HG03045 (cell line): Measurements from ENCODE around the gene KCTD11.

ENCODE experiments used
- ATAC-seq: cut with Tn5 transposase; IDR thresholded peaks from one replicate; pipeline ENCODE4 v1.9.1; 2021; ENCODE audit warnings: mild to moderate bottlenecking, moderate library complexity; ENCODE audit not compliant: unreplicated experiment

KCTD11 gene

DNA sequence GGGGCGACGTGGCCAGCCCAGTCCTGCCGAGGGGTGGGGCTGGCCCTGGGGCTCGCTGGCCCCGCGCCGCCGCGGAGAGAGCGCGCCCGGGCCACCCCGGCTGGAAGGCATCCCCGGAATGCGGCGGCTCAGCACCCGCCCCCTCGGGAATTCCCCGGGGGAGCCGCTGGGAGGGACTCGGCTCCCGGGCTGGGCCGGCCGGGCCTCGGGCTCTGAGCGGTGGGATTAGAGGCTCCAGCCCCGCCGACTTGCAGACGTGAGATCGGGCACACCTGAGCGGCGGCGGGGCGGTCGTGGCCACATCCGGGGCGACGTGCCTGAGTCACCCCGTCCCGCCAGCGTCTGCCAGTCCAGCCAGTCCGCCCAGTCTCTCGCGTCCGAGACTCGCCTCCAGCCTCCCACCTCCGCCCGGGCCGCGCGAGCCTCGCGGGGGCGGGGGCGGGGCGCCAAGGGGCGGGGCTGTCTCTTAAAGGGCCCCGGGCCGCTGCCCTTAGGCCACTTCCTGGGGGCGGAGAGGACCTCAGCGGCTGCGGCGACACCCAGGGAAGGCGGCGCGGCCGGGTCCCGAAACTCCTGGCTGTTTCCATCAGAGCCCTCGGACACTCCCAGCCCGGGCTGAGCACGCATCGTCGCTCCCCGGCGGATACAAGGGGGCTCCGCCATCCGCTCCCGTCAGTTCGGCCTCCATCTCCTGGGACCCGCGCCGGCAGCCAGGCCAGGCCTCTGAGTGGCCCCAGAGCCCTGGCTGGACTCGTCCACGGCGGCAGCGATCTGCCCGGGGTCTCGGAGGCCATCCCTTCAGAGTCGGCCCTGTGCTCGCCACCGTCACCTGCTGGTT is at the start of gene KCTD11:
Gene KCTD11 (plus strand): TSS at position 498 of the 838 bp plus-strand sequence.
- ATAC-seq = peak; percentile 56

DNA sequence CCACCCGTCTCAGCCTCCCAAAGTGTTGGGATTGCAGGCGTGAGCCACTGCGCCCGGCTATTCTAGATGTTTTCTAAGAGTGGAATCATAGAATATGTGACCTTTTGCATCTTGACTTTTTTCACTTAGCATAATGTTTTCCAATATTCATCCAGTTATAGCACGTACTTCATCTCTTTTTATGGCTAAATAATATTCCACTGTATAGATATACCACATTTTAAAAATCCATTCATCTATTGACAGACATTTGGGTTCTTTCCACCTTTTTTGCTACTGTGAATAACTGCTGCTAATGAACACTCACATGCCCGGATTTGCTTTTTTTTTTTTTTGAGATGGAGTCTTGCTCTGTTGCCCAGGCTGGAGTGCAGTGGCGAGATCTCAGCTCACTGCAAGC is 47.8 kb upstream of the KCTD11 start:
- ATAC-seq = no peak

DNA sequence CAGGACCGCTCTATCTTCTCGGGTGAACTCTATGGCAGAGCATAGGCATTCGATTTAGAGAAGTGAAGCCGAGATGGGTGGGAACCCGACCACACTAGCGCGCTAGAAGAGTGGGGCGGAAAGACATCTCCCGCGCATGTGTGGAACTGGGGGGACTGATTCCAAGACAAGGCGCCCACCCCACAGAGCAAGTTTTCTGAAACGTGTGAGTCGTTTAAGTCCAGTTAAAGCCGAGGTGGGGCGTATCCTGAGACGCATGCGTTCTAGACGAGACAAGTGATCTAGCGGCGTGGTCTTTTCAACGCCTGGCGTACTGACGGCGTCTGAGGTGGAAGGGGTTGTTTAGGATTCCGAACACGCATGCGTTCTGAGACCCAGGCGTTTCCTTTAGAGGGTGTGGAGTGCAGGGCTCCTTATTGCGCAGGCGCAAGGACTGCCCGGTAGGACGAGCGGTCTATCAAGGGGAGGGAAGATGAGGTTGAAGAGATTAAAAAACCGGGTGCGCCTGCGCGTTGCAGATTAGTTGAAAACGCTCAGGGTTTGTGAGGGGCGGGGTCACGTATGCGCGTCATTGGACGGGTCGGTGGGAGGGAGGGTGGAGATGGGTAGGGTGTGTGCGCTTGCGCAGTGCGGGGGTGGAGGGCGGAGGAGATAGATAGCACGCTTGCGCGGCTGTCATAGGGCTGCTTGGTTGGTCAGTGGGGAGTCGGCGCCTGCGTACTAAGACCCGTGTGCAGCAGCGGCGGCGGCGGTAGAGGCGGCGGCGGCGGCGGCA is 44.9 kb upstream of the KCTD11 start, which contains the start of gene EIF5A:
Gene EIF5A (plus strand): TSS at position 718 of the 775 bp plus-strand sequence. CDS start 2,008 bp downstream, outside the sequence.
- ATAC-seq = peak; percentile 64

DNA sequence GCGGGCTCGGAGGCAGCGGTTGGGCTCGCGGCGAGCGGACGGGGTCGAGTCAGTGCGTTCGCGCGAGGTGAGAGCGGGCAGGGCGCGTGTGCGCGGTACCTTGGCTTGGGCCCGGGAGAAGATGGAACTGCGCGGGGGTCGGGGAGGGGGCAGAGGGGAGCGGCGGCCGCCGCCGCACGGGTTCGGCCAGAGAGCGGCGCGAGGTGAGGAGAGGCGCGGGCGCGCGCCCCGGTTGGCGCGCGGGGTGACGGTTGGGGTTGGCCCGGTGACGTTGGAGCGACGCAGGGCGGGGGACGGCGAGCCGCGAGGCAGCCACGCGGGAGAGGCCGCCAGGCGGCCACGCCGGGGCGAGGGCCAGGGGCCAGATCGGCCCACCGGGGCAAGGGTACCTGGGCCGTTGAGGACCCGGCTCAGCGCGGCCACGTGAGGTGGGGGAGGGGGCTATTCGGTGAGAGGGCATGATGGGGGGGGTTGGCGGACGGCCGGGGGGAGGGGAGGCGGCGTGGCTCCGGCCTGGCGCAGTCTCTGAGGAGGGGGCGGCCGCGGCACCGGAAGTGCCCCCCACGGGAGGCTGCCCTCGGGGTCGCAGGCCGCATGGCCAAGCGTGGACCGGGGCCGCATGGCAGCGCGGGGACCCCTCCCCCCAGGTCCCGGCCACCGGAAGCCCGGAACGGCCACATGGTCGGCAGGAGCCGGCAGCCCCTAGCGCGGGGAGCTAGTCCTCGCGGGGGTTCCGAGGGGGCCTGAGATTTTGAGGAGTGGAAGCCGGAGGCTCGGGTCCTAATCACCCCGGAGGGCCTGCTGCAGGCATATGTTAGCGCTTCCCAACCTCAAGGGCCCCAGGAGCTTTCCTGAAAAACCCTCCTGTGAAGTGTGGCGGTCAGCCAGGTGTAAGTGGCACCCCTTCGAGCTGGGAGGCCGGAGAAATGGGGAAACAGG is 44.0 kb upstream of the KCTD11 start:
- peak; percentile 6 for ATAC-seq

DNA sequence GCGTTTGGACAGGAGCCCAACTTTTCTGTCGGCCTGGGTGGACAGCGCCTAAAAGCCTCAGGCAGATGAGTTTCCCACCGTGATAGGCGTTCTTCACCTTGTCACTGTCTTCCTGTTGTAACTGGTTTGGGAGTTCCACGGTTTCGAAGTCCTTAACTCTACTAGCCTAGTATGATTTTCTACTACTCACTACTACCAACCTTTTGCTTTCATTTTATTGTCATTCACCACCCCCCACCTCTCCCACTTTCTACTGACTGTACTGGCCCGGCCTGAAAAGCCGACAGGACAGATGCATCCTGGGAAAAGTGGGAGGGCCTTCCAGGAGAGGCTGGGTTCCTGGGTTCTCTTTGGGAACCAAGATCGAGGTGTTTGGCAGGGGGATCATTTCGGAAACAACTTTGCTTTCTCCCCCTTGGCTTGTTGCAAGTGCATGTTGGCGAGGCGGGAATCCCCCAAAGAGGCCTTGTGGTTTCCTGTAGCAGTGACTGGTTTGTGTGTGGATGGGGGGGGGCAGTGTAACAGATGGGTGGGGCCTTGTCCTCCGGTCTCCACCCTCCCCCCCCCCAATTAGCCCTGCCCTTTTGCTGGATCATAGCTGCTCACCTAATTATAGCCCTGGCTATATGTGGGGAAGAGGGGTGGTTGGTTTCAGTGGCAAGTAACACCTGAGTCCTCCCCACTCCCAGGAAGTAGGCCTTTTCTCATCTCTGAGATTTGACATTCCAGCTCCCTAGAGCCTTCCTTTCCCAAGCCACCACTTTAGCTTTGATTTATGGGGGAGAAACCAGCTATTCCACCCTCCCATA is 43.1 kb upstream of the KCTD11 start:
- ATAC-seq = no peak

DNA sequence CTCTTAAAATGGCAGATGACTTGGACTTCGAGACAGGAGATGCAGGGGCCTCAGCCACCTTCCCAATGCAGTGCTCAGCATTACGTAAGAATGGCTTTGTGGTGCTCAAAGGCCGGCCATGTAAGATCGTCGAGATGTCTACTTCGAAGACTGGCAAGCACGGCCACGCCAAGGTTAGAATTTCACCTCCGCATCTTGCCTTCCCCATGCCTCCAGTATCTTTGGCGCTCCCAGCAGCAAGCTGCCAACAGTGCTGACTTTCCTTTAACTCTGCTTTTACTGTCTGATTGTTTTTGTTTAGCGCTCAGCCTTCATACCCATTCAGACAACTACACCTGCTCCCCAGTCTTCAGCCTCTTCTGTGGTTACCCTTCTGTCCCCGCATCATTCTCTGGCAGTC is 42.3 kb upstream of the KCTD11 start:
- no peak for ATAC-seq

DNA sequence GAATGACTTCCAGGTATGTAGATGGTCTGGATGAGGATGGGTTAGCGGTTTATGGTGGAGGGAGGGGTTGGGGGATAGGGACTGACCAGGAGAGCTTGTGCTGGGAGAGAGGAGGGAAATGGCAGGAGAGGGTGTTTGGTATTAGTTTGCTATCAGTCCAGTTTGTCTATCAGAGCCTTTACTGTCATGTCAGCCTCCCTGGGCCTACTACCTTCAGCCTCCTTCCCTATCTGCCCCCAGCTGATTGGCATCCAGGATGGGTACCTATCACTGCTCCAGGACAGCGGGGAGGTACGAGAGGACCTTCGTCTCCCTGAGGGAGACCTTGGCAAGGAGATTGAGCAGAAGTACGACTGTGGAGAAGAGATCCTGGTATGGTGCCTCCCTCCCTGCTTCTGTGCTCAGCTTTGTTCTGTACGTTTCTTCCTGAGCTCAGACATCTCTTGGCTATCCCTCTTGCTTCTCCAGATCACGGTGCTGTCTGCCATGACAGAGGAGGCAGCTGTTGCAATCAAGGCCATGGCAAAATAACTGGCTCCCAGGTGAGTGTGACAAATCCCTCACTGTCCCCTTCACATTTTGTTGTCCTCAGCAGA is 40.8 kb upstream of the KCTD11 start:
- ATAC-seq = no peak

DNA sequence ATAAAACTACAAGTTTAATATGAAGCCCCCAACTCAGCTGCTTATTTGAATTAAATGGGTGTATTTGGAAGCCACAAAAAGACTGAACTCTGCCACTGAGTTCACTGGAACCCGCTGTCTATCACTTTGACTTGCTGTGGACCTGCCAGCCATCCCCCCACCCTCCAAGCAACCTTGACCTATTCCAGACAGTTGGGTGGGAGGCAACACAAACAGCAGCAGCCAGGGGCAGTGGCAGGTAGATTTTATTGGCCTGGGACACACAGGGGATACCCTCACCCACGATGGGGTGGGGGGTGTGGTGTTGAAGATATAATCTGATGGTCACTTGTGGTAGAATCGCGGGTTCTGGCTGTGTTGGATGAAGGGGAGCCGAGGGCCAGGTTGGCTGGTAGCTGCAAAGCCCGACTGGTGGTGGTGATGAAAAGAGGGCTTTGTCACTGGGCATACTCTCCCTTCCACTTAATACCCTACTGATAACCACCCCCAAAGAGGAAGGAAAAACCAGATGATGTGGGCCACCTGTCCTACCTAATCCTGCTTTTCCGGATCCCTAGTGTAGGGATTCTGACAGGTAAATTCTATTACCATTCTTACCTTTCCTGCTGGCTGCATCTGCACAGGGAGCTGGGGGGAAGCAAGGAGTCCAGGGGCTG is 39.4 kb upstream of the KCTD11 start:
- ATAC-seq = no peak

DNA sequence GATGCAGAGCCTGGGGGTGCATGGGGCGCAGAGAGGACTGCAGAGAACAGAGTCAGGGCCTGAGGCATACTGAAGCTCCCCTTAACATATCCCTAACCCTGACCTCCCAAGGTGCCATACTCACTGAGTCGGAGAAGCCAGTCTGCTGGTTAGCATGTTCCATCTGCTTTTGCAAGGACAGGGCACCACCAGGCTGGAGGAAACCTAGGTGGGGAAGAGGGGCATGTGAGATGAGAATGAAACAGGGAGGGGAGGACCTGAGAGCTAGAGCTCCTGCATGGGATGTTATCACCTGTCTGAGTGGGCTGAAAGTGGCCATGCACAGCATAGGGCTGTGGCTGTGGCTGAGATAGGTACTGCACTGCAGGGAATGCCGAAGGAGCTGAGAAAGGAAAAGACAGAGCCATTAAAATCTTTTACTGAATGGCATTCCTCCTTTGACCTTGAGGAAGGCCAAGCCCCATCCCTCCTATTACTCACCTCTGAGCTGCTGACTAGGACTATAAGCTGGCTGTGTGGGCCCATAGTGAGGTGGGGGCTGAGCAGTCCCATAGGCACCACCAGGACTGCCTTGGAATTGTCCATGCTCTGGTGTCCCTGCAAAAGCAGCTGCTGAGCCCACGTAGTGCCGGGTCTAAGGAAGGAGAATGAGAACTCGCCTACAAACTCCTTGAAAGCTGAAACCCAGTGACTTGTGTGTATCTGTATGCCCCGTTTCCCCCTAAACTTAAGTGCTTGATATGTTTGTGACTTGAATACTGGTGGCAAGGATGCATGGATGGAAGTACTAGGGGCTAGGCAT is 38.7 kb upstream of the KCTD11 start:
- no peak for ATAC-seq

DNA sequence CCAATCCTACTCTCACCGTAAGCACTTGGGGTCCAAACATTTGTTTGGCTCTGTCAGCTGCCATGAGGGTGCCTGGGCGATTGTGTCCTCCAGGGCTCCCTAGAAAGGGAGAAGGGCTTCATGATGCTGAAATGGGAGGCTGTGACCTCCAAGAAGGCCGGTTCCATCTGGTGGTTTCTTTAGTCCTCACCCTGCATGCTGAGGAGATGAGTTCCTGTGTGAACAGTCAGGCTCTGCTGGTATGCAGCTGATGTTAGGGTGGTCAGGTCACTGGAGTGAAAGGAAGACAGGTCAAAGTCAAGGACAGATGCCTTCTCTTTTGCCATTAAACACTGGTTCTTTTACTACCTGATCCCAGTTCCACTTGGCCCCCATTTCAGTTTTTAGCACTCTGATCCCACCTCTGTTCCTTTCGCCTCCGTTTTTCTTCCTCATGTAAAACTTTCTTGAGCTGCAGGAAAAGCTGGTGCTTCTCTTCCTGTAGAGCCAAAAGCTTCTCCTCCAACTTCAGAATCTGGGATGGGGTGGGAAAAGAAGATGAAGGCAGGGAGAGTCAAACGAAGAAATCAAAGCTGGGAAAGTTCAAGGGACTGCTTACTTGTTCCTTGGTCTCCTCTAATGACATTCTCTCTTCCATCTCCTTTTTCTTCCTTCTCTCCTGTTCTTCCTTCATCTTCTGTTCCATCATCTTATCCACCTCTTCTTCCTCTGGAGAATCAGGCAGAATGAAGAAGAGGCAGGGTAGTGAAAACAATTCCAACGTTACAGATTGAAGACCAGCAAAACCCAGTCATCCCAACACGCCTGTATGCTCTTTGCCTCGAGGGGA is 37.9 kb upstream of the KCTD11 start:
- ATAC-seq = no peak

DNA sequence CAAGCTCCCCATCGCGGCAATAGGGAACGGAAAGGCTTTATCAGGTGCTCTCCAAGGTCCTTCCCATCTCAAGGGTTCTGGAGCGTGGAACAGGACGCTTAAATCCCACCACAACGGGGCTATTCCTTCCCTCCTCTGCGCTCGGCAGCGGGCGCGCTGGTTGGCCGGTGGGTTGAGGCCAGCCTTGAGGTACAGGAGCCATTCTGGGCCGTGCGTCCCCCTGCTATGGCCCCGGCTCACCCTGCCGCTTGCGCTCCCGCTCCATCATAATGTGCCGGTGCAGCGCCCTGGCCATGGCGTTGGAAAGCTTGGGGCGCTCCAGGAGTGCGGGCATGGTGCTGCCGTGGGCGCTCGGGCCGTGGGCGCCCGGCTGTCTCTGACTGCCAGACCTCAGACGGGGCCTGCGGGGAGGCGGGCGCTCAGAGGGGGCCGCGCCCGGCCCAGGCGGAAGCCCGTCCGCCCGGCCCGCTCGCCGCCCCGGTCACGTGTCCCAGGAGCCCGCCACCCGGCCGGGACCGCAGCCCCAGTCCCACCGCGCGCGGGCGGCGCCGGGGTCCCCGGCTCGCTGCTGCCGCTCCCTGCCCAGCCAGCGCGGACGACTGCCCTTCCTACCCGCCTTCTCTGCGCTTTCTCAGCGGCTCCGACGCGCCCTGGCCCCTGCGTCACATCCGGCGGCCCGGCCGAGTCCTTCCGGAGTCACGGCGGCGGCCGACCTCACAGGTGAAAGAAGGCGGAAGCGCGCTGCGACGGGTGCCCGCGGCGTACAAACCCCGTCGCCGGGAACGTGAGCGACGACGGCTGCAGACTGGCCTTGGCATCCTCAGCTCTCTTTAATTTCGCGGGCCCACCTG is 37.0 kb upstream of the KCTD11 start, which contains the start of gene GPS2:
Gene GPS2 (minus strand): TSS at position 642 of the 851 bp plus-strand sequence. CDS start 308 bp downstream, at position 334.
- peak; percentile 74 for ATAC-seq

DNA sequence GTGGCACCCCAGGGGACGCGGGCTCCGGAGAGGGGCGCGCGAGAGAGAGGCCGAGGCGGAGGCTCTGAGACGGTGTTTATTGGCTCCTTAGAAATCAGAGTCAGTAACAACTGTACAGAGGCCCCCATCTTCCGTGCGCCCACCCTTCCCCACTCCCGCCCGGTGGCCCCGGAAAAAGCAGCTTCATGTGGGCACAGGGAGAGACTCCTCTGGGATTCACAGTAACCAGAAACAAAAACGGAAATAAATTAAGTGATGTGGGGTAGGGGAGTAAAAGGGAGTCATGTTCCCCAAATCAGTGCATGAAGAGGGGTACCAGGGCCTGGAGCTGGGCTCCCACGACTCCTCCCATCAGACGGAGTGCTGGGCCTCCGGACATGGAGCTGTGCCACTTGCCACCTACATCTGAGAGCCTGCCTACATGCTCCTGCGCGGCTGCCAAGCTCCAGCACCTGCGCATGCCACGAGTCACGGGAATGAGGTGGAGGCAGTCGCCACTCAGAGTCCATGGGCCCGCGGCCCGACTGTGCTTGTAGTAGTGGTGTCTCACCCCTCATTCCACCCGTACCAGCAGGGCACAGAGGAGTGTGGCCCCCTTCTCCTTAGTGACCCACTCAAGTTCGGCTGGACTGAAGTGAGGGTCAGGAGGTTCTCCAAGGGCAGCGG is 36.3 kb upstream of the KCTD11 start:
- ATAC-seq = no peak

DNA sequence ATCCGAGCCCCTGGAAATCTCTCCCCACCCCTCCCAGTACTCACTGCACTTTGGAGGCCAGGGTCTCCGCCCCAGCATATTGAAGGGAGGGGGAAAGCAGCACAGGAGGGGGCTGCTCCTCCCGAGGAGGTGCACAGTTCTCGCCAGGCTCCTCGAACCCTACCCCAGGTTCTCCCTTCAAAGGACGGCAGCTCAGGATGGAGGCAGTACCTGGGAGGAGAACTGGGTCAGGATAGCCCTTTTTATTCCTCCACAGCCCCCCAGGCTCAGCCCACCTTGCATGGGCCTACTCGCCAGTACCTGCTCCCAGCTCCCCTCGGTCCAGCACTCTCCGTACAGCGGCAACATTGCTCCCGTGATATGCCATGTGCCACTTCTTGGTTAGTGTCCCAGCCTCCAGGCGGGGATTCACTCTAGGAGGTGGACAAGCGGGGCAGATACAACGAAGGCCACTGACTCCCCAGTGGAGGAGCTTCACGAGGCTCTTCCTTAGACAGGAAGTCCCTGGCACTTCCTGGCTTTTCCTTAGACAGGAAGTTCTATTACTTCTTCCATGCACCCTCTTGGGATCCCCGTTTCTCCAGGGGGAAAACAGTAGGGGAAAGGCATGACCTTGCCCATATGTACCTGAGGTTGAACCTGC is 34.7 kb upstream of the KCTD11 start:
- no peak for ATAC-seq

DNA sequence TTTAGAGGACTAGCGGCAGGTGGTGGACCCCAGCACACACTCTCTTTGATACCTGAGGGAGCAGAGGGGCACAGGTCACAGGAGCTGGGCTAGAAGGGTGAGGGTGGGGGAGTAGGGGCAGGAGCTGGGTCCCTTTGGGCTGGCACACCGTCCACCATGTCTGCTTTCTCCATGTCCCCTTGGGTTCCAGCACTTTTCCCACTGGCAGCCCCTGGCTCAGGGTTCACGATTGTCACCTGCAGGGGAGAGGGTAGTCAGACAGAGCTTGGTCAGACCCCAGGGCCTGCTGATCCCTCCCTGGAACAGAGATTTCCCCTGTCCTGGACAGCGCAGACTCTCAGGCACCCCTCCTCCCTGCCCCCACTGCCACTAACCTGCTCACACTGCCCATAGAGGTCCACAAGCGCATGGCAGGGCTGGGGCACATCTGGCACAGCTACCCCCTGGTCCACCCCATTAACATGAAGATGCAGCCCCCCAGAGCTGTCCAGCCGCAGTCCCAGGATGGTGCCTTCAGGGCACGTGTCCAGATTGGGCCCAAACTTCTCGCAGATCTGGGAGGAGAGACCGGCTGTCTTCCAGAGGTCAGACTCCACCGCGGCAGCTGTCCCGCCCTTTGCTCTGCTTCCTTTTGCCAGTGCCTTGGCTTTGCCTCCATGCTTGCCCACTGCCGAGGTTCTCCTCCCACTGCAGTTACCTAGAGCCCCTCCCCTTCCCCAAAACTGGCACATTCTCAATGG is 33.7 kb upstream of the KCTD11 start:
- no peak for ATAC-seq

DNA sequence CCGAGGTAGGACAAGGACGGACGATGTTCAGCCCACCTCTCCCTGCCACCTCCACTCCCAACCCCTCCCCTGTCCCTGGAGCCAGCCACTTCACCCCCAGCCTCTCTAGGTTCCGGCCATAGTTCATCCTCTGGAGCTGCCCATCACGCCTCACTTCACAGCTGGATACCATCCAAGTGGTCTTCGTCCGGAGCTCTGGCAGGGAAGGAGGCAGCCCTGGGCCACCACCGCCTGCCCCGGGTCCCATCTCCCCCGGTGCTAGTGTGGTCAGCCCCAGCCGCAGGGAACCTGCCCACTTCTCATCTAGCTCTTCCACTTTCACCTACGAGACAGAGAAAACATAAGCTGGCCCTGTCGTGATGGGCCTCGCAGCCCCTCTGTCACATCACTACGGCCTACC is 30.5 kb upstream of the KCTD11 start:
- ATAC-seq = no peak
